ENCODE data around the gene CHD6.

The CHD6 gene

GRCh38 chr20:41559658-41560057 is 58.5 kb downstream of the CHD6 start:
- no peak overlapping the region for H3K4me3 ChIP-seq (ENCODE audit: low read depth, low read length, poor library complexity, severe bottlenecking)
- no peak overlapping the region for H3K27ac ChIP-seq (ENCODE audit: low read depth, low read length, poor library complexity, severe bottlenecking)
- no peaks in the 10 kb centered on the region for H3K27me3 ChIP-seq (ENCODE audit: insufficient read depth, low read length)
- no peaks in the 10 kb centered on the region for H3K36me3 ChIP-seq (ENCODE audit: insufficient read depth, low read length)
- H3K4me1 ChIP-seq (ENCODE audit: insufficient read depth, low read length, severe bottlenecking) = peaks cover 12% of the 10 kb centered on the region
- no peak overlapping the region for H3K9ac ChIP-seq (ENCODE audit: low read length)
- peaks cover 4% of the 10 kb centered on the region; the same call in 1 of the 2 replicates for H3K9me3 ChIP-seq (ENCODE audit: low read length)
- no peak overlapping the region for H2AFZ ChIP-seq (ENCODE audit: low read length)
- H3K4me2 ChIP-seq (ENCODE audit: low read length) = no peak overlapping the region
- no peaks in the 10 kb centered on the region for H4K20me1 ChIP-seq (ENCODE audit: insufficient read depth, low read length)
- TF ChIP-seq CTCF (IDR thresholded peaks at IDR 0.05; ENCODE audit: low read length) (no peak), EZH2 (IDR thresholded peaks at IDR 0.05; ENCODE audit: borderline replicate concordance, low read length) (no peak)
- no peaks in the 10 kb centered on the region for H3F3A ChIP-seq (ENCODE audit: insufficient read depth, low read length)
- no peaks in the 10 kb centered on the region for H3K9me2 ChIP-seq (ENCODE audit: low read depth, low read length)
- H3K79me2 ChIP-seq (ENCODE audit: insufficient read depth, low read length) = no peaks in the 10 kb centered on the region; the same call in 1 of the 2 replicates

GRCh38 chr20:41553142-41553879 is 64.9 kb downstream of the CHD6 start:
- Histone ChIP-seq H3F3A (ENCODE audit: insufficient read depth, low read length) (no peaks in the 10 kb centered on the region), H3K79me2 (ENCODE audit: insufficient read depth, low read length) (0 out of 2 replicates have a peak, but pooled peaks cover 6% of the 10 kb centered on the region), H3K27me3 (ENCODE audit: insufficient read depth, low read length) (no peaks in the 10 kb centered on the region), H3K9me3 (ENCODE audit: low read length) (peaks cover 4% of the 10 kb centered on the region; the same call in 1 of the 2 replicates), H4K20me1 (ENCODE audit: insufficient read depth, low read length) (no peaks in the 10 kb centered on the region), H3K4me1 (ENCODE audit: insufficient read depth, low read length, severe bottlenecking) (no peaks in the 10 kb centered on the region), H3K27ac (ENCODE audit: low read depth, low read length, poor library complexity, severe bottlenecking) (no peak overlapping the region), H2AFZ (ENCODE audit: low read length) (no peak overlapping the region), H3K9ac (ENCODE audit: low read length) (no peak overlapping the region), H3K9me2 (ENCODE audit: low read depth, low read length) (no peaks in the 10 kb centered on the region), H3K4me3 (ENCODE audit: low read depth, low read length, poor library complexity, severe bottlenecking) (no peak overlapping the region), H3K4me2 (ENCODE audit: low read length) (no peak overlapping the region), H3K36me3 (ENCODE audit: insufficient read depth, low read length) (peaks cover 4% of the 10 kb centered on the region; the same call in 1 of the 2 replicates)
- TF ChIP-seq EZH2 (IDR thresholded peaks at IDR 0.05; ENCODE audit: borderline replicate concordance, low read length) (no peak), CTCF (IDR thresholded peaks at IDR 0.05; ENCODE audit: low read length) (no peak)

- no peaks in the 10 kb centered on the region for H3K9me2 ChIP-seq (ENCODE audit: low read depth, low read length)
- no peaks in the 10 kb centered on the region for H3K4me1 ChIP-seq (ENCODE audit: insufficient read depth, low read length, severe bottlenecking)
- no peaks in the 10 kb centered on the region for H4K20me1 ChIP-seq (ENCODE audit: insufficient read depth, low read length)
- H3F3A ChIP-seq (ENCODE audit: insufficient read depth, low read length) = no peaks in the 10 kb centered on the region
- TF ChIP-seq CTCF (IDR thresholded peaks at IDR 0.05; ENCODE audit: low read length) (no peak), EZH2 (IDR thresholded peaks at IDR 0.05; ENCODE audit: borderline replicate concordance, low read length) (no peak)
- no peak overlapping the region for H3K27ac ChIP-seq (ENCODE audit: low read depth, low read length, poor library complexity, severe bottlenecking)
- H3K27me3 ChIP-seq (ENCODE audit: insufficient read depth, low read length) = no peaks in the 10 kb centered on the region
- no peak overlapping the region for H3K9ac ChIP-seq (ENCODE audit: low read length)
- H3K9me3 ChIP-seq (ENCODE audit: low read length) = peaks cover 4% of the 10 kb centered on the region; the same call in 1 of the 2 replicates
- H3K4me3 ChIP-seq (ENCODE audit: low read depth, low read length, poor library complexity, severe bottlenecking) = no peak overlapping the region
- H3K79me2 ChIP-seq (ENCODE audit: insufficient read depth, low read length) = 0 out of 2 replicates have a peak, but pooled peaks cover 6% of the 10 kb centered on the region
- H3K4me2 ChIP-seq (ENCODE audit: low read length) = no peak overlapping the region
- H3K36me3 ChIP-seq (ENCODE audit: insufficient read depth, low read length) = peaks cover 4% of the 10 kb centered on the region; the same call in 1 of the 2 replicates
- H2AFZ ChIP-seq (ENCODE audit: low read length) = no peak overlapping the region
These were observed 65.7 kb downstream of the CHD6 start for GRCh38 chr20:41552295-41553068.

All from OCI-LY1 (cell line).